Parietal lobe (tissue), 1 donor: Measurements from ENCODE around the gene GNA15. TPM values are rescaled to one million over a fixed set of nuclear protein-coding genes. Genes with fewer than 3 reads are reported as not detected.

Source experiments
- total RNA-seq: library from RNA; depleted of rRNA; stranded (reverse); fragments of >200 nt; gene quantifications from one replicate; pipeline ENCODE4 v1.2.3, GENCODE V29; 2014

The GNA15 gene, protein sequence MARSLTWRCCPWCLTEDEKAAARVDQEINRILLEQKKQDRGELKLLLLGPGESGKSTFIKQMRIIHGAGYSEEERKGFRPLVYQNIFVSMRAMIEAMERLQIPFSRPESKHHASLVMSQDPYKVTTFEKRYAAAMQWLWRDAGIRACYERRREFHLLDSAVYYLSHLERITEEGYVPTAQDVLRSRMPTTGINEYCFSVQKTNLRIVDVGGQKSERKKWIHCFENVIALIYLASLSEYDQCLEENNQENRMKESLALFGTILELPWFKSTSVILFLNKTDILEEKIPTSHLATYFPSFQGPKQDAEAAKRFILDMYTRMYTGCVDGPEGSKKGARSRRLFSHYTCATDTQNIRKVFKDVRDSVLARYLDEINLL
- total RNA-seq: 0.94 TPM

DNA sequence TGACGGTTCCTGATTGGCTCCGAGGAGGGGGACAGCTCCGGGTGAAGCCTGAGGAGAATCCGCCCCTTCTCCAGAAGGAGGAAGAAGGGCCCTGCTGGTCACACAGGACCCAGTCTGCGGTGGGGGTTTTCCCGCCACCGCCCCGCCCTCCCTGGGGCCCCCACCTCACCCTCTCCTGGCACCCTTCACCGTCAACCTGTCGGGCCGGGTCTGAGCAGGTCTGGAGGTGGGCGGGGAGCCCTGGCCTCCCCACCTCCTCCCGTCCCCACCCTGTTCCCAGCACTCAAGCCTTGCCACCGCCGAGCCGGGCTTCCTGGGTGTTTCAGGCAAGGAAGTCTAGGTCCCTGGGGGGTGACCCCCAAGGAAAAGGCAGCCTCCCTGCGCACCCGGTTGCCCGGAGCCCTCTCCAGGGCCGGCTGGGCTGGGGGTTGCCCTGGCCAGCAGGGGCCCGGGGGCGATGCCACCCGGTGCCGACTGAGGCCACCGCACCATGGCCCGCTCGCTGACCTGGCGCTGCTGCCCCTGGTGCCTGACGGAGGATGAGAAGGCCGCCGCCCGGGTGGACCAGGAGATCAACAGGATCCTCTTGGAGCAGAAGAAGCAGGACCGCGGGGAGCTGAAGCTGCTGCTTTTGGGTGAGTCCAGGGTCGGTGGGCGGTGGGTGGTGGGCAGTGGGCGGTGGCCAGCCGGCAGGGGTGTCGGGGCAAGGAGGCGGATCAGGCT lies at the start of gene GNA15:
Gene GNA15, plus strand, starts transcription at position 73 of the 723 bp plus-strand sequence. Its CDS starts 418 bp downstream, at position 491.

GRCh38 chr19:3178377-3178972 lies 42.6 kb downstream of the GNA15 start, which contains the start of gene S1PR4:
TSS of gene S1PR4 (plus strand) at chr19:3178769. CDS start at chr19:3178793, 24 bp downstream.

GRCh38 chr19:3185461-3186159 lies 49.8 kb downstream of the GNA15 start, which contains the start of gene NCLN:
TSS of gene NCLN (plus strand) at chr19:3185930. CDS start at chr19:3186031, 101 bp downstream.

Other genes starting within 250 kb of the GNA15 start
- 4.4 TPM for gene ZNF57, start 235.1 kb upstream of the GNA15 start, total RNA-seq
- gene ZNF77, start 191.1 kb upstream of the GNA15 start, total RNA-seq: 9.7 TPM
- 1.9 TPM for gene TLE6, start 158.5 kb upstream of the GNA15 start, total RNA-seq
- gene TLE2, start 106.8 kb upstream of the GNA15 start, total RNA-seq: 11.3 TPM
- 151 TPM for gene TLE5, start 73.5 kb upstream of the GNA15 start, total RNA-seq
- 57.9 TPM for gene GNA11, start 41.7 kb upstream of the GNA15 start, total RNA-seq
- gene S1PR4, start 42.7 kb downstream of the GNA15 start, total RNA-seq: 0.31 TPM
- 18.2 TPM for gene NCLN, start 49.9 kb downstream of the GNA15 start, total RNA-seq
- gene CELF5, start 88.6 kb downstream of the GNA15 start, total RNA-seq: 84.8 TPM
- 10.0 TPM for gene NFIC, start 230.6 kb downstream of the GNA15 start, total RNA-seq